OCI-LY7 (cell line): ENCODE results near the gene EXOC6B.

Experiments used
- CTCF ChIP-seq: fragments of 200-600 bp; sonication (generic); conservative IDR thresholded peaks from 2 replicates; pipeline ENCODE4 v1.5.1; 2014; ENCODE audit warnings: mild to moderate bottlenecking, antibody characterized with exemption, low read length, moderate library complexity, mixed read lengths
- EZH2phosphoT487 ChIP-seq: fragments of 200-600 bp; sonication (generic); IDR thresholded peaks from 2 replicates; pipeline ENCODE4 v1.6.1; 2018; ENCODE audit warnings: low read depth, borderline replicate concordance, mild to moderate bottlenecking, mixed run types, antibody characterized with exemption, low read length, moderate library complexity, mixed read lengths

GRCh38 chr2:72292433-72292832 is 533.4 kb downstream of the EXOC6B start:
- TF ChIP-seq CTCF (no peak), EZH2phosphoT487 (no peak)
